ENCODE data around the gene PTPRN2.

The PTPRN2 gene

GRCh38 chr7:157819455-157819807 lies 768.2 kb downstream of the PTPRN2 start:
- Histone ChIP-seq H3K4me3 (no peak overlapping the region), H3K27ac (no peak overlapping the region)
- DNase-seq (ENCODE audit: low spot score): no peak
- TF ChIP-seq, protein P1, sequence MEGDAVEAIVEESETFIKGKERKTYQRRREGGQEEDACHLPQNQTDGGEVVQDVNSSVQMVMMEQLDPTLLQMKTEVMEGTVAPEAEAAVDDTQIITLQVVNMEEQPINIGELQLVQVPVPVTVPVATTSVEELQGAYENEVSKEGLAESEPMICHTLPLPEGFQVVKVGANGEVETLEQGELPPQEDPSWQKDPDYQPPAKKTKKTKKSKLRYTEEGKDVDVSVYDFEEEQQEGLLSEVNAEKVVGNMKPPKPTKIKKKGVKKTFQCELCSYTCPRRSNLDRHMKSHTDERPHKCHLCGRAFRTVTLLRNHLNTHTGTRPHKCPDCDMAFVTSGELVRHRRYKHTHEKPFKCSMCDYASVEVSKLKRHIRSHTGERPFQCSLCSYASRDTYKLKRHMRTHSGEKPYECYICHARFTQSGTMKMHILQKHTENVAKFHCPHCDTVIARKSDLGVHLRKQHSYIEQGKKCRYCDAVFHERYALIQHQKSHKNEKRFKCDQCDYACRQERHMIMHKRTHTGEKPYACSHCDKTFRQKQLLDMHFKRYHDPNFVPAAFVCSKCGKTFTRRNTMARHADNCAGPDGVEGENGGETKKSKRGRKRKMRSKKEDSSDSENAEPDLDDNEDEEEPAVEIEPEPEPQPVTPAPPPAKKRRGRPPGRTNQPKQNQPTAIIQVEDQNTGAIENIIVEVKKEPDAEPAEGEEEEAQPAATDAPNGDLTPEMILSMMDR (IDR thresholded peaks at IDR 0.05): no peak

DNA sequence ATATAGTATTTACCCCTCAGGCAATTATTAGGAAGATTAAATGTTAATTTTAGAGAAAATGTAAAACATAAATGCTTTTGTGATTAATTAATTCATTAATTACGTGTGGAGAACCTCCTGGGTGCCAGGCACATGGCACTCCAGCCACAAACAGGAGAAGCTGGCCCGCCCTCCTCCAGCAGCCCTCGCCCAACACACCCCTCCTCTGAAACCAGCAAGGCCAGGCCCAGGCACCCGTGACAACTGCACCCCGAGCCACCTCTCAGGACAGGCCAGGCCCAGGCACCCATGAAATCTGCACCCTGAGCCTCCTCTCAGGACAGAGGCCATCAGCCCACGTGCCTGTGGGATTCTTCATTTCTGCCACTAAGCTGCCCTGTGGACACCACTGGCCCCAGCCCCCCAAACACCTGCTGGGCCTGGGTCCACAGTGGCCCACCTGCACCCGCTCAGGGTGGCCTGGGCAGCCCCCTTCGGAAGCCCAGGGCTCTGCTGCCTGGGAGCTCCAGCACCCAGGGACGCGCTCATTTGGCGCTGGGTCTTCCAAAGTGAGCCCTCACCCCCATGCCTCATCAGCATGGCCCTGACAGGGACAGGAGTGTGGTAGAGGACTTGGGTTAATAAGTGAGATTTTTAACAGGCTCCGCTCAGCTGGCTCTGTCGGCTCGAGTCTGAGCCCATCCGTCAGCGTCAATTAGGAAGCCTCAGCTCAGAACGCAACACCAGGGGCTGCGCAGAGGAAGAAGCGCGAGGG lies 768.7 kb downstream of the PTPRN2 start:
- DNase-seq (ENCODE audit: low spot score): no peak
- no peak overlapping the region for H3K4me3 ChIP-seq
- TF ChIP-seq, protein P1 (IDR thresholded peaks at IDR 0.05): no peak
- H3K27ac ChIP-seq: no peak overlapping the region

- no peak for DNase-seq (ENCODE audit: low spot score)
- Histone ChIP-seq H3K27ac (no peak overlapping the region), H3K4me3 (no peak overlapping the region)
- TF ChIP-seq, protein P1 (IDR thresholded peaks at IDR 0.05): no peak
Observed at GRCh38 chr7:157817944-157818700, 769.5 kb downstream of the PTPRN2 start.

GRCh38 chr7:157817433-157817832 lies 770.2 kb downstream of the PTPRN2 start:
- Histone ChIP-seq H3K27ac (no peak overlapping the region), H3K4me3 (no peak overlapping the region)
- DNase-seq (ENCODE audit: low spot score): no peak
- TF ChIP-seq, protein P1 (IDR thresholded peaks at IDR 0.05): no peak

DNA sequence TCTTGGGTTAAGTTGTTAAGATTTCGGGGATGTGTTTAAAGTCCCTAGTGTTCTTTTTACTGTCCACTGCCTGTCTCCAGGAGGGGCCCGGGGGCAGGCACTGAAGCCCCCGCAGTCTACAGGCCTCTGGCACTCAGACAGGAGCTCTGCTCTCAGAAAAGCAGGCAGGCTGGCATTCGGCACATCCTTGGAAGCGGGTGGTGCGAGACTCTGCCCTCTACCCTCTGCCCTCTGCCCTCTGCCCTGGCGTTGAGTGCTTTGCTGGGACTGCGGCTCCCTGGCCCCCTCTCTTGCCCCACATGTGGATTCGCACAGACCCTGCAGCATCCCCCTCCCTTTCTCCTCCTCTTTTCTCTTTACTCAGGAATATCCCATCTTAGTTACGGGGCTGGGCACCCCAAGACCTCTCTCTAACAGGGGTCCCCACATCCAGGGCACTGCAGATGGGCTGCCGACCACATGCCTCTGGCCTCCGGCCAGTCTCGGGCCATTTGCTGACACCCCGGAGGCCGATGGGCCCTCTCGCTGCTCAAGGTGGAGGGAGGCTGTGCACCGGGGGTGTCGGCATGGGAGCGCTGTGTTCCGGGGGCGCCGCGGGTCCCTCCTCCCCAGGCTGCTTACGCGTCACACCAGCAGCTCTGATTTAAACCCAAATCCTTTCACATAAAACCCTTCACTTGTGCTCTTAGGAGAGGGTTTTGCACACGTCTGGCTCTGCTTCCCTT lies 770.9 kb downstream of the PTPRN2 start:
- H3K4me3 ChIP-seq: no peak overlapping the region
- TF ChIP-seq, protein P1 (IDR thresholded peaks at IDR 0.05): no peak
- no peak for DNase-seq (ENCODE audit: low spot score)
- no peak overlapping the region for H3K27ac ChIP-seq

- TF ChIP-seq, protein P1 (IDR thresholded peaks at IDR 0.05): no peak
- no peak for DNase-seq (ENCODE audit: low spot score)
- no peak overlapping the region for H3K4me3 ChIP-seq
- H3K27ac ChIP-seq: no peak overlapping the region
Observed at GRCh38 chr7:157816086-157816485, 771.5 kb downstream of the PTPRN2 start.
